Right lobe of liver (tissue), 6 donors: ENCODE results near the gene SUSD1. TPM values are rescaled to one million over a fixed set of nuclear protein-coding genes. Genes with fewer than 3 reads are reported as not detected.
A peak's percentile ranks its signal among the peaks of the same experiment; 100 is the strongest.
"Not testable (repeated sequence)": the region's sequence is repeated elsewhere in the genome, so short reads cannot be mapped to it uniquely, and the experiment has no call there.

ENCODE experiments used
- ATAC-seq, 4 donors: fragments of 200-7000 bp; cut with Tn5 transposase; one replicate each; pipeline ENCODE4 v1.9.1; 2020; ENCODE audit warnings: mild to moderate bottlenecking in 4 of 4, moderate library complexity in 4 of 4
- DNase-seq, 3 donors: peaks; one replicate each; pipeline ENCODE4 v3.0.0-alpha.2; 2020
- H3K27ac ChIP-seq, 3 donors: fragments of 200-600 bp; one replicate each; pipeline ENCODE4 v1.8.0; 2022
- H3K27me3 ChIP-seq, 2 donors: fragments of 200-600 bp; one replicate each; pipeline ENCODE4 v1.8.0; 2022
- H3K36me3 ChIP-seq, 4 donors: fragments of 200-600 bp; sonication (generic) in 1 of 4; one replicate each; pipeline versions ENCODE4 v1.5.1 to v1.8.0; 2017 to 2022; ENCODE audit warnings: control low read depth in 1 of 4
- H3K4me1 ChIP-seq, 4 donors: fragments of 200-600 bp; sonication (generic) in 1 of 4; one replicate each; pipeline versions ENCODE4 v1.5.1 to v1.8.0; 2017 to 2022; ENCODE audit warnings: control low read depth in 1 of 4
- H3K4me3 ChIP-seq, 3 donors: fragments of 200-600 bp; one replicate each; pipeline ENCODE4 v1.8.0; 2022
- H3K9me3 ChIP-seq, 4 donors: fragments of 200-600 bp; sonication (generic) in 1 of 4; one replicate each; pipeline versions ENCODE4 v1.5.1 to v1.8.0; 2017 to 2022; ENCODE audit warnings: control low read depth in 1 of 4
- CTCF ChIP-seq, 4 donors: fragments of 200-600 bp in 3 of 4; fragments of 450-650 bp in 1 of 4; IDR thresholded peaks; one replicate each; pipeline versions ENCODE4 v1.5.1 to v1.8.0; 2016 to 2022; ENCODE audit warnings: antibody characterized with exemption in 4 of 4, mild to moderate bottlenecking in 2 of 4
- POLR2A ChIP-seq: fragments of 450-650 bp; IDR thresholded peaks from one replicate; pipeline ENCODE4 v1.6.1; 2017; ENCODE audit warnings: antibody characterized with exemption, mild to moderate bottlenecking
- WGBS: methylation state at CpG from one replicate; pipeline ENCODE4 v1.1.6; 2018; ENCODE audit warnings: low coverage, low lambda C conversion rate; ENCODE audit not compliant: insufficient coverage; ENCODE audit errors: missing lambda C conversion rate; 5-methylcytosine and 5-hydroxymethylcytosine counted together
- intact Hi-C, 2 donors: fragments of 100-400 bp; cut with DNase I; formaldehyde crosslinking; loops; one replicate each; pipeline versions ENCODE4 v1.11.2 to v1.14.1; 2022
- total RNA-seq, 6 experiments: library from RNA; depleted of rRNA in 2 of 6; stranded (reverse); fragments of >200 nt in 2 of 6; fragmentation: NEBNext Ultra II Directional in 3 of 6; extraction: Animal tissue kit (Norgen Biotek cat#: 25700) in 3 of 6; gene quantifications; one replicate each; pipeline versions ENCODE4 v1.1.0 to v1.2.4, GENCODE V29; 2016 to 2023
- donor health status: DM: no; HTN: yes; CAD: no.
- donor health status: DM: no; HTN: no; CAD: no.
- donor health status: DM: no; HTN: no; CAD: no.
- donor health status: DM: no; HTN: yes; CAD: no.
- donor health status: DM: no; HTN: yes; CAD: no.

Gene SUSD1
- total RNA-seq, 6 experiments from 2014 or later: 2.7 to 7.2 (median 3.9) TPM

- Histone ChIP-seq H3K4me1 (no peaks in the 10 kb centered on the region), H3K9me3 (no peaks in the 10 kb centered on the region), H3K4me3 (no peak overlapping the region), H3K36me3 (no peaks in the 10 kb centered on the region), H3K27me3 (no peaks in the 10 kb centered on the region), H3K27ac (no peak overlapping the region)
- DNase-seq (no peak), ATAC-seq (no peak)
- 84% methylated on average over 3 of the region's 3 CpGs for WGBS
- TF ChIP-seq CTCF (IDR thresholded peaks at IDR 0.05) (no peak), POLR2A (no peak)
- intact Hi-C loops: no loop called here
These were observed 38.0 kb downstream of the SUSD1 start for GRCh38 chr9:112137066-112137465.

GRCh38 chr9:112135706-112136105 lies 39.4 kb downstream of the SUSD1 start:
- no peak overlapping the region for H3K27ac ChIP-seq
- H3K36me3 ChIP-seq: no peaks in the 10 kb centered on the region
- 65% methylated on average over 4 of the region's 4 CpGs for WGBS
- H3K27me3 ChIP-seq: no peaks in the 10 kb centered on the region
- TF ChIP-seq CTCF (IDR thresholded peaks at IDR 0.05) (no peak), POLR2A (no peak)
- H3K4me3 ChIP-seq: no peak overlapping the region
- no peaks in the 10 kb centered on the region for H3K9me3 ChIP-seq
- no peaks in the 10 kb centered on the region for H3K4me1 ChIP-seq
- DNase-seq: no peak
- intact Hi-C loops: no loop called here
- ATAC-seq: no peak

DNA sequence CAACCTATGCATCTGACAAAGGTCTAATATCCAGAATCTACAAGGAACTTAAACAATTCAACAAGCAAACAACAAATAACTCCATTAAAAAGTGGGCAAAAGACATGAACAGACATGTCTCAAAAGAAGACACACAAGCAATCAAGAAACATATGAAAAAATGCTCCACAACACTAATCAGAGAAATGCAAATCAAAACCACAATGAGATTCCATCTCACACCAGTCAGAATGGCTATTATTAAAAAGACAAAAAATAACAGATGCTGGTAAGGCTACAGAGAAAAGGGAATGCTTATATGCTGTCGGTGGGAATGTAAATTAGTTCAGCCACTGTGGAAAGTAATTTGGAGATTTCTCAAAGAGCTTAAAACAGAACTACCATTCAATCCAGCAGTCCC lies 41.3 kb downstream of the SUSD1 start:
- H3K36me3 ChIP-seq, H3K9me3 ChIP-seq, H3K27me3 ChIP-seq, DNase-seq, ATAC-seq, intact Hi-C loops, H3K4me1 ChIP-seq, H3K27ac ChIP-seq, H3K4me3 ChIP-seq: not testable (repeated sequence)
- 93% methylated on average over 1 of the region's 1 CpG for WGBS

GRCh38 chr9:112132356-112132755 lies 42.7 kb downstream of the SUSD1 start:
- no peak for ATAC-seq
- no peak for DNase-seq
- Histone ChIP-seq H3K4me1 (peaks cover 0 to 17% (median 2%) of the 10 kb centered on the region in 4 donors), H3K9me3 (no peaks in the 10 kb centered on the region), H3K36me3 (no peaks in the 10 kb centered on the region), H3K27me3 (no peaks in the 10 kb centered on the region), H3K4me3 (no peak overlapping the region), H3K27ac (no peak overlapping the region)
- WGBS: 95% methylated on average over 3 of the region's 3 CpGs
- TF ChIP-seq POLR2A: no peak
- intact Hi-C loops: no loop called here

- ATAC-seq: peak in 1 of 4 donors; percentile 32
- H3K4me1 ChIP-seq: peaks cover 0 to 17% (median 2%) of the 10 kb centered on the region in 4 donors
- no peaks in the 10 kb centered on the region for H3K36me3 ChIP-seq
- no peaks in the 10 kb centered on the region for H3K27me3 ChIP-seq
- TF ChIP-seq POLR2A (no peak), CTCF (IDR thresholded peaks at IDR 0.05) (no peak)
- H3K27ac ChIP-seq: no peak overlapping the region
- 56% methylated on average over 5 of the region's 5 CpGs for WGBS
- DNase-seq: no peak
- no peaks in the 10 kb centered on the region for H3K9me3 ChIP-seq
- H3K4me3 ChIP-seq: no peak overlapping the region
- intact Hi-C loops: no loop called here
These were observed 44.1 kb downstream of the SUSD1 start for GRCh38 chr9:112130997-112131396.

DNA sequence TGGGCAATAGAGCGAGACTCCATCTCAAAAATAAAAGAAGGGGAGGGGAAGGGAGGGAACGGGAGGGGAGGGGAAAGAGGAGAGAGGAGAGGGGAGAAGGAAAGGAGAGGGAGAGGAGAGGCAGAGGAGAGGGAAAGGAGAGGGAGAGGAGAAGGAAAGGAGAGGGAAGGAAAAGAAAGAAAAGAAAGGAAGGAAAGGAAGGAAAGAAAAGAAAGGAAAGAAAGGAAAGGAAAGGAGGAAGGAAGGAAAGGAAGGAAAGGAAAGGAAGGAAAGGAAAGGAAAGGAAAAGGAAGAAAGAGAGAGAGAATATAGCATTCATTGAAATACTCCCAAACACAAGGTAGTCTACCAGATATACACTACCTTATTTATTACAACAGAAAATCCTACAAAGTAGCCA lies 44.8 kb downstream of the SUSD1 start:
- Histone ChIP-seq H3K36me3 (no peaks in the 10 kb centered on the region), H3K4me3 (no peak overlapping the region), H3K27me3 (no peaks in the 10 kb centered on the region), H3K4me1 (peaks cover 0 to 17% (median 2%) of the 10 kb centered on the region in 4 donors), H3K27ac (no peak overlapping the region), H3K9me3 (no peaks in the 10 kb centered on the region)
- no peak for TF ChIP-seq POLR2A
- TF ChIP-seq CTCF (IDR thresholded peaks at IDR 0.05): no peak
- intact Hi-C loops: no loop called here
- no peak for ATAC-seq
- DNase-seq: no peak
- 86% methylated on average over 1 of the region's 2 CpGs for WGBS
